Activated naive CD8-positive, alpha-beta T cell (primary cell): ENCODE measurements around the gene KCNMB2.
"Not testable (repeated sequence)": the region's sequence is repeated elsewhere in the genome, so short reads cannot be mapped to it uniquely, and the experiment has no call there.

Experiments used
- H3K27ac Mint-ChIP-seq: one replicate; pipeline ENCODE4 v1.8.0; 2021; ENCODE audit warnings: mixed read lengths
- H3K27me3 Mint-ChIP-seq: one replicate; pipeline ENCODE4 v1.8.0; 2021; ENCODE audit warnings: mixed read lengths
- H3K36me3 Mint-ChIP-seq: one replicate; pipeline ENCODE4 v1.8.0; 2021; ENCODE audit warnings: mixed read lengths
- H3K4me1 Mint-ChIP-seq: one replicate; pipeline ENCODE4 v1.8.0; 2021; ENCODE audit warnings: low read depth, mixed read lengths
- H3K4me3 Mint-ChIP-seq: one replicate; pipeline ENCODE4 v1.8.0; 2021; ENCODE audit warnings: mild to moderate bottlenecking, mixed read lengths
- H3K9me3 Mint-ChIP-seq: one replicate; pipeline ENCODE4 v1.8.0; 2021; ENCODE audit warnings: low read depth, mixed read lengths

The KCNMB2 gene

GRCh38 chr3:178859386-178859785, 323.1 kb downstream of the KCNMB2 start:
- Mint-ChIP-seq H3K36me3 (no peaks in the 10 kb centered on the region), H3K27ac (no peak overlapping the region), H3K27me3 (no peaks in the 10 kb centered on the region), H3K4me3 (no peak overlapping the region), H3K4me1 (no peaks in the 10 kb centered on the region), H3K9me3 (peaks cover 4% of the 10 kb centered on the region)

GRCh38 chr3:178859900-178860436, 323.7 kb downstream of the KCNMB2 start:
- not testable (repeated sequence) for H3K36me3 Mint-ChIP-seq, H3K27ac Mint-ChIP-seq, H3K9me3 Mint-ChIP-seq, H3K4me1 Mint-ChIP-seq, H3K27me3 Mint-ChIP-seq, H3K4me3 Mint-ChIP-seq

- H3K36me3 Mint-ChIP-seq: no peaks in the 10 kb centered on the region
- no peak overlapping the region for H3K27ac Mint-ChIP-seq
- no peaks in the 10 kb centered on the region for H3K9me3 Mint-ChIP-seq
- H3K4me3 Mint-ChIP-seq: no peak overlapping the region
- no peaks in the 10 kb centered on the region for H3K27me3 Mint-ChIP-seq
- no peaks in the 10 kb centered on the region for H3K4me1 Mint-ChIP-seq
Observed at GRCh38 chr3:178868681-178869080, 332.4 kb downstream of the KCNMB2 start.

GRCh38 chr3:178870085-178870484, 333.8 kb downstream of the KCNMB2 start:
- Mint-ChIP-seq H3K9me3 (no peaks in the 10 kb centered on the region), H3K36me3 (no peaks in the 10 kb centered on the region), H3K4me3 (no peak overlapping the region), H3K27me3 (no peaks in the 10 kb centered on the region), H3K27ac (no peak overlapping the region), H3K4me1 (no peaks in the 10 kb centered on the region)

GRCh38 chr3:178875157-178875556, 338.9 kb downstream of the KCNMB2 start:
- H3K4me3 Mint-ChIP-seq: no peak overlapping the region

GRCh38 chr3:178875836-178876235, 339.6 kb downstream of the KCNMB2 start:
- H3K4me1 Mint-ChIP-seq: no peaks in the 10 kb centered on the region

More at GRCh38 chr3:178875157-178875556, 338.9 kb downstream of the KCNMB2 start:
- Mint-ChIP-seq H3K4me1 (no peaks in the 10 kb centered on the region), H3K27ac (no peak overlapping the region), H3K27me3 (no peaks in the 10 kb centered on the region), H3K9me3 (no peaks in the 10 kb centered on the region), H3K36me3 (no peaks in the 10 kb centered on the region)

GRCh38 chr3:178880274-178880673, 344.0 kb downstream of the KCNMB2 start:
- no peaks in the 10 kb centered on the region for H3K4me1 Mint-ChIP-seq
- H3K36me3 Mint-ChIP-seq: no peaks in the 10 kb centered on the region
- H3K4me3 Mint-ChIP-seq: no peak overlapping the region
- H3K27ac Mint-ChIP-seq: no peak overlapping the region
- H3K27me3 Mint-ChIP-seq: peaks cover 4% of the 10 kb centered on the region
- no peaks in the 10 kb centered on the region for H3K9me3 Mint-ChIP-seq

More at GRCh38 chr3:178875836-178876235, 339.6 kb downstream of the KCNMB2 start:
- no peak overlapping the region for H3K4me3 Mint-ChIP-seq
- no peaks in the 10 kb centered on the region for H3K27me3 Mint-ChIP-seq
- H3K27ac Mint-ChIP-seq: no peak overlapping the region
- H3K9me3 Mint-ChIP-seq: no peaks in the 10 kb centered on the region
- H3K36me3 Mint-ChIP-seq: no peaks in the 10 kb centered on the region
